ENCODE data around the gene HDHD3.

HDHD3 gene

DNA sequence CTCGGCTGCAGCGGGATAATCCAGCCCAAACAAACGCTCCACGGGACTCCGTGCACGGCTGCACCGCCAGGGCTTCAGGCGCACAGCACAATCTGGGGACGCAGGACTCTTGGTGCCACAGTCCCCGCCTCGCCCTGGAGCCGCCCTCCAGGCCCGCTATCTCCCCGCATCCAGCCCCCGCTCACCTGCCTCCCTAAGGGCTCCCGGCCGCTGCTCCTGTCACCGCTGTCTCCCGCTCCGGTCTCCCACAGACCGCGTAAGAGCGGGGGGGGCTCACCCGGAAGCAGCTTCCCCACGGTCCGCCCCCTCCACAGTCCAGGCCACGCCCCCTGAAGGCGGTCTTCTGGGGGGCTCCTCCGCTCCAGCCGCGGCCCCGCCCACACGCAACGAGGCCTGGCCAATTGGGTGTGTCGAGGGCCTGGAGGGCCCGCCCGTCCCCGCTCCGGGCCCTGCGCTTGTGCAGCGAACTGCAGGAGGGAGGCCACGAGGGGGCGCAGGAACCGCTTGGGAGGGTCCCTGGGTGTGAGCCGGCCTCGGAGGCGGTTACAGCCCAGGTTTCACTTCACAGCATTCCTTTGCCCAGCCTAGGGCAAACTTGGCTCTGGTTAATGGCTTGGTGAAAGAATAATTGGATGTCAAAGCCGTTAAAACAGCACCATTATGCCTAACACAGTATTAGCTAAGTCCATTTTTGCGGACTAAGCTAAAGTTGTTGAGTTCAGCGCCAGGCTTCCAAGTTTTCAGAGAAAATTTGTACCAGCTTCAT, 24.4 kb upstream of the HDHD3 start, which contains the start of gene ALAD:
Gene ALAD, minus strand, starts transcription at position 258 of the 766 bp plus-strand sequence. CDS start 7,725 bp downstream, outside the sequence.
- peak; percentile 97 for ATAC-seq
- TF ChIP-seq, protein P1, sequence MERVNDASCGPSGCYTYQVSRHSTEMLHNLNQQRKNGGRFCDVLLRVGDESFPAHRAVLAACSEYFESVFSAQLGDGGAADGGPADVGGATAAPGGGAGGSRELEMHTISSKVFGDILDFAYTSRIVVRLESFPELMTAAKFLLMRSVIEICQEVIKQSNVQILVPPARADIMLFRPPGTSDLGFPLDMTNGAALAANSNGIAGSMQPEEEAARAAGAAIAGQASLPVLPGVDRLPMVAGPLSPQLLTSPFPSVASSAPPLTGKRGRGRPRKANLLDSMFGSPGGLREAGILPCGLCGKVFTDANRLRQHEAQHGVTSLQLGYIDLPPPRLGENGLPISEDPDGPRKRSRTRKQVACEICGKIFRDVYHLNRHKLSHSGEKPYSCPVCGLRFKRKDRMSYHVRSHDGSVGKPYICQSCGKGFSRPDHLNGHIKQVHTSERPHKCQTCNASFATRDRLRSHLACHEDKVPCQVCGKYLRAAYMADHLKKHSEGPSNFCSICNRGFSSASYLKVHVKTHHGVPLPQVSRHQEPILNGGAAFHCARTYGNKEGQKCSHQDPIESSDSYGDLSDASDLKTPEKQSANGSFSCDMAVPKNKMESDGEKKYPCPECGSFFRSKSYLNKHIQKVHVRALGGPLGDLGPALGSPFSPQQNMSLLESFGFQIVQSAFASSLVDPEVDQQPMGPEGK (CRISPR knock-in tag; IDR thresholded peaks at IDR 0.05; ENCODE audit: borderline replicate concordance) = no peak
- TF ChIP-seq ZNF70 (CRISPR knock-in tag; IDR thresholded peaks at IDR 0.05) = peak; percentile 10; the same call in 1 of the 2 replicates

DNA sequence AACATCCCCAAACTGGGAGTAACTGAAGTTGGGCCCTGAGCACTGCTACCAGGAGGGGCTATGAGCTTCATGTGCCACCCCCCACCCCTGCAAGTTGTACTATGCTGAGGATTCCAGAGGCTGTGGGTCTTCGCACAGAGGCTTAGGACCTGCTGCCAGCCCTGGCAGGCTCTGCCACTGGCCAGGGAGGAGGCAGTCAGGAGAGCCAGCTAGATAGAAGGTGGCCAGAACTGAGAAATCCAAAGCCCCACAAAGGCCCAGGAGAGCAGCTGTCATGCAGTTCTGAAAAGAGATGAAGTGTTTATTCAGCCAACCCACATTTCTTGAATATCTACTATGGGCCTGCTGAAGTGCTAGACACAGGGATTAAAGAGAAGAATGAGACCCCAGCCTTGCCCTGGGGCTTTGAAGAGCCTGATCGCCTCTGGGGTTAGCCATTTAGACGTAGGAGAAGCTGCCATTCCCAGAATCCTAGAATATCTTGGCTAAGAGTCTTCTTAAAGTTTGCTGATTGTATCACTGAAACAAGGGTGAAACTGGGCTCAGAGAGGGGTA, 22.9 kb upstream of the HDHD3 start:
- ATAC-seq = no peak
- TF ChIP-seq RARB (CRISPR knock-in tag; IDR thresholded peaks at IDR 0.05) (no peak), ESRRG (CRISPR knock-in tag; IDR thresholded peaks at IDR 0.05) (no peak)

DNA sequence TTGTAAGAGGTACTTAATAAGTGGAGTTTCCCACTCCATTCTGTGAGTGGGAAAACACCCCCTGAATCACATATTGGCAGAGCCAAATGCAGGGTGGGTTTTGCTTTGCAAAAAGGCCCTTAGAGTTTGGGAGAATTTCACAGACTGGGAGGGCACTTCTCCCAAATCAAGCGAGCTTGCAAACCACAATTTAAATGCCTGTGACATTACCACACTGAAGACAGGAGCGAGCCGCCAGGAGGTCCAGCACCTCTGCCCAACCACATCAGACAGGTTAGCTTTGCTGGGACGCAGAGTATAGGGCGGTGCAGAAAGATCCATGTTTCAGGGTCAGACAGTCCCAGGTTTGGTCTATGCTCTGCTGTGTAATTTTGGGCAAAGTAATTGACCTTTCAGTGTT, 22.0 kb upstream of the HDHD3 start:
- no peak for TF ChIP-seq ZNF70 (CRISPR knock-in tag; IDR thresholded peaks at IDR 0.05)
- TF ChIP-seq TCF4 (CRISPR knock-in tag; IDR thresholded peaks at IDR 0.05; ENCODE audit: borderline replicate concordance) = no peak
- TF ChIP-seq, protein P2, sequence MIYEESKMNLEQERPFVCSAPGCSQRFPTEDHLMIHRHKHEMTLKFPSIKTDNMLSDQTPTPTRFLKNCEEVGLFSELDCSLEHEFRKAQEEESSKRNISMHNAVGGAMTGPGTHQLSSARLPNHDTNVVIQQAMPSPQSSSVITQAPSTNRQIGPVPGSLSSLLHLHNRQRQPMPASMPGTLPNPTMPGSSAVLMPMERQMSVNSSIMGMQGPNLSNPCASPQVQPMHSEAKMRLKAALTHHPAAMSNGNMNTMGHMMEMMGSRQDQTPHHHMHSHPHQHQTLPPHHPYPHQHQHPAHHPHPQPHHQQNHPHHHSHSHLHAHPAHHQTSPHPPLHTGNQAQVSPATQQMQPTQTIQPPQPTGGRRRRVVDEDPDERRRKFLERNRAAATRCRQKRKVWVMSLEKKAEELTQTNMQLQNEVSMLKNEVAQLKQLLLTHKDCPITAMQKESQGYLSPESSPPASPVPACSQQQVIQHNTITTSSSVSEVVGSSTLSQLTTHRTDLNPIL (CRISPR knock-in tag; IDR thresholded peaks at IDR 0.05; ENCODE audit: low read depth) = no peak
- TF ChIP-seq PPARA (CRISPR knock-in tag; IDR thresholded peaks at IDR 0.05; ENCODE audit: borderline replicate concordance) = no peak
- no peak for TF ChIP-seq ZC3H10 (CRISPR knock-in tag; IDR thresholded peaks at IDR 0.05)
- no peak for TF ChIP-seq ARNTL (CRISPR knock-in tag; IDR thresholded peaks at IDR 0.05; ENCODE audit: borderline replicate concordance, low read depth)
- TF ChIP-seq, protein P3, sequence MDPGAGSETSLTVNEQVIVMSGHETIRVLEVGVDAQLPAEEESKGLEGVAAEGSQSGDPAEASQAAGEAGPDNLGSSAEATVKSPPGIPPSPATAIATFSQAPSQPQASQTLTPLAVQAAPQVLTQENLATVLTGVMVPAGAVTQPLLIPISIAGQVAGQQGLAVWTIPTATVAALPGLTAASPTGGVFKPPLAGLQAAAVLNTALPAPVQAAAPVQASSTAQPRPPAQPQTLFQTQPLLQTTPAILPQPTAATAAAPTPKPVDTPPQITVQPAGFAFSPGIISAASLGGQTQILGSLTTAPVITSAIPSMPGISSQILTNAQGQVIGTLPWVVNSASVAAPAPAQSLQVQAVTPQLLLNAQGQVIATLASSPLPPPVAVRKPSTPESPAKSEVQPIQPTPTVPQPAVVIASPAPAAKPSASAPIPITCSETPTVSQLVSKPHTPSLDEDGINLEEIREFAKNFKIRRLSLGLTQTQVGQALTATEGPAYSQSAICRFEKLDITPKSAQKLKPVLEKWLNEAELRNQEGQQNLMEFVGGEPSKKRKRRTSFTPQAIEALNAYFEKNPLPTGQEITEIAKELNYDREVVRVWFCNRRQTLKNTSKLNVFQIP (CRISPR knock-in tag; IDR thresholded peaks at IDR 0.05; ENCODE audit: borderline replicate concordance, low read depth) = no peak
- TF ChIP-seq, protein P1 (CRISPR knock-in tag; IDR thresholded peaks at IDR 0.05; ENCODE audit: borderline replicate concordance) = no peak
- TF ChIP-seq RARB (CRISPR knock-in tag; IDR thresholded peaks at IDR 0.05) = no peak
- TF ChIP-seq TOX (CRISPR knock-in tag; IDR thresholded peaks at IDR 0.05; ENCODE audit: borderline replicate concordance) = no peak
- no peak for TF ChIP-seq ZFP30 (CRISPR knock-in tag; IDR thresholded peaks at IDR 0.05)
- TF ChIP-seq SNAI2 (CRISPR knock-in tag; IDR thresholded peaks at IDR 0.05) = no peak
- no peak for TF ChIP-seq ISL1 (CRISPR knock-in tag; IDR thresholded peaks at IDR 0.05)
- no peak for ATAC-seq

DNA sequence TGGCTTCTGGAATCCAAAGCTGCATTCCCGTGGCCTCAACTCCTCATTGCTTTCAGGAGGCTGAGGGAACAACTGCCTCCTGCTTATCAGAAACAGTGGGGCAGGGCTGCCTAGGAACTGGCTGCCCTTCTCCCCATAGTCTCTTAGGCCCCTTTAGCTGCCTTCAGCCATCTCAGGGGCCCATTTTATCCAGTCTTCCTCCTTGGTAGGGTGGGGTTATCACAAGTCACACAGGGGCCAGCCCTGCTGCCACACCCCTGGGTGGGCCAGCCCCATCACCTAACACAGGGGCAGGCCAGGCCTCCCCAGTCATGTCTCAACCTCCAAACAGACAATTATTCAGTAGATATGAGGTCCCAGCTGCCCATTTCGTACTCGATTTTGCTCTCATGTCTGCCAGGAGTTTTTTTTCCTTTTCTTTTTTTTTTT, 20.4 kb upstream of the HDHD3 start:
- ATAC-seq = no peak
- TF ChIP-seq, protein P4, sequence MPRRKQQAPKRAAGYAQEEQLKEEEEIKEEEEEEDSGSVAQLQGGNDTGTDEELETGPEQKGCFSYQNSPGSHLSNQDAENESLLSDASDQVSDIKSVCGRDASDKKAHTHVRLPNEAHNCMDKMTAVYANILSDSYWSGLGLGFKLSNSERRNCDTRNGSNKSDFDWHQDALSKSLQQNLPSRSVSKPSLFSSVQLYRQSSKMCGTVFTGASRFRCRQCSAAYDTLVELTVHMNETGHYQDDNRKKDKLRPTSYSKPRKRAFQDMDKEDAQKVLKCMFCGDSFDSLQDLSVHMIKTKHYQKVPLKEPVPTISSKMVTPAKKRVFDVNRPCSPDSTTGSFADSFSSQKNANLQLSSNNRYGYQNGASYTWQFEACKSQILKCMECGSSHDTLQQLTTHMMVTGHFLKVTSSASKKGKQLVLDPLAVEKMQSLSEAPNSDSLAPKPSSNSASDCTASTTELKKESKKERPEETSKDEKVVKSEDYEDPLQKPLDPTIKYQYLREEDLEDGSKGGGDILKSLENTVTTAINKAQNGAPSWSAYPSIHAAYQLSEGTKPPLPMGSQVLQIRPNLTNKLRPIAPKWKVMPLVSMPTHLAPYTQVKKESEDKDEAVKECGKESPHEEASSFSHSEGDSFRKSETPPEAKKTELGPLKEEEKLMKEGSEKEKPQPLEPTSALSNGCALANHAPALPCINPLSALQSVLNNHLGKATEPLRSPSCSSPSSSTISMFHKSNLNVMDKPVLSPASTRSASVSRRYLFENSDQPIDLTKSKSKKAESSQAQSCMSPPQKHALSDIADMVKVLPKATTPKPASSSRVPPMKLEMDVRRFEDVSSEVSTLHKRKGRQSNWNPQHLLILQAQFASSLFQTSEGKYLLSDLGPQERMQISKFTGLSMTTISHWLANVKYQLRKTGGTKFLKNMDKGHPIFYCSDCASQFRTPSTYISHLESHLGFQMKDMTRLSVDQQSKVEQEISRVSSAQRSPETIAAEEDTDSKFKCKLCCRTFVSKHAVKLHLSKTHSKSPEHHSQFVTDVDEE (CRISPR knock-in tag; IDR thresholded peaks at IDR 0.05) = no peak
- TF ChIP-seq ZFP3 (CRISPR knock-in tag; IDR thresholded peaks at IDR 0.05) = no peak
- no peak for TF ChIP-seq ISL1 (CRISPR knock-in tag; IDR thresholded peaks at IDR 0.05)
- no peak for TF ChIP-seq ARNTL (CRISPR knock-in tag; IDR thresholded peaks at IDR 0.05; ENCODE audit: borderline replicate concordance, low read depth)
- no peak for TF ChIP-seq TCF4 (CRISPR knock-in tag; IDR thresholded peaks at IDR 0.05; ENCODE audit: borderline replicate concordance)
- TF ChIP-seq ZNF565 (CRISPR knock-in tag; conservative IDR thresholded peaks at IDR 0.05; ENCODE audit: low read depth) = no peak
- TF ChIP-seq ZNF8 (CRISPR knock-in tag; IDR thresholded peaks at IDR 0.05) = no peak
- TF ChIP-seq SNAI2 (CRISPR knock-in tag; IDR thresholded peaks at IDR 0.05) = no peak
- no peak for TF ChIP-seq PPARA (CRISPR knock-in tag; IDR thresholded peaks at IDR 0.05; ENCODE audit: borderline replicate concordance)
